ENCODE results near the gene MEIOC. TPM values are rescaled to one million over a fixed set of nuclear protein-coding genes. Genes with fewer than 3 reads are reported as not detected.

Gene MEIOC
- polyA plus RNA-seq, 3 donors = 0.09 to 0.15 TPM; not detected in 1

GRCh38 chr17:44607836-44608690 lies 48.2 kb upstream of the MEIOC start:
- no peaks in the 10 kb centered on the region for H3K79me2 ChIP-seq (ENCODE audit: insufficient read depth, low read length)
- no peak overlapping the region for H3K9ac ChIP-seq (ENCODE audit: insufficient read depth, low read length, poor library complexity, severe bottlenecking)
- Mint-ChIP-seq H3K9me3 (peaks cover 0 to 3% (median 0%) of the 10 kb centered on the region in 7 donors), H3K36me3 (no peaks in the 10 kb centered on the region), H3K27me3 (ENCODE audit: low read depth in 3 of 3) (peaks cover 0 to 3% (median 2%) of the 10 kb centered on the region in 3 donors), H3K4me1 (peaks cover 30% of the 10 kb centered on the region), H3K4me3 (no peak overlapping the region), H3K27ac (no peak overlapping the region)
- no peaks in the 10 kb centered on the region for H3K27me3 ChIP-seq (ENCODE audit: control insufficient read depth in 2 of 2, insufficient read depth in 2 of 2, low read length in 2 of 2)
- intact Hi-C loops (cut with micrococcal nuclease) = no loop called here
- 93% methylated on average over 5 of the region's 10 CpGs for WGBS (ENCODE audit: insufficient coverage)
- no peak for TF ChIP-seq CTCF (IDR thresholded peaks at IDR 0.05)
- no peaks in the 10 kb centered on the region for H4K20me1 ChIP-seq (ENCODE audit: insufficient read depth, low read length)
- peaks cover 25 to 26% of the 10 kb centered on the region in 2 donors for H3K4me1 ChIP-seq (ENCODE audit: control insufficient read depth in 1 of 2, insufficient read depth in 2 of 2, low read length in 2 of 2)
- no peak overlapping the region for H2AFZ ChIP-seq (ENCODE audit: insufficient read depth, low read depth, low read length, poor library complexity, severe bottlenecking)
- H3K9me3 ChIP-seq (replicated peaks in 1 of 2; ENCODE audit: control insufficient read depth in 1 of 2, insufficient read depth in 1 of 2, low read length in 2 of 2) = no peaks in the 10 kb centered on the region
- no peaks in the 10 kb centered on the region for H3K36me3 ChIP-seq (replicated peaks in 1 of 2; ENCODE audit: control insufficient read depth in 1 of 2, insufficient read depth in 2 of 2, low read length in 2 of 2)
- no peak overlapping the region for H3K4me2 ChIP-seq (replicated peaks; ENCODE audit: extremely low read depth, low read length, poor library complexity, severe bottlenecking)
- no peak overlapping the region for H3K27ac ChIP-seq (ENCODE audit: low read depth in 1 of 2, low read length in 2 of 2)
- H3K4me3 ChIP-seq (replicated peaks in 1 of 3; ENCODE audit: low read depth in 2 of 3, low read length in 3 of 3) = no peak overlapping the region
- DNase-seq = no peak

GRCh38 chr17:44608727-44609435 lies 47.4 kb upstream of the MEIOC start:
- no peaks in the 10 kb centered on the region for H4K20me1 ChIP-seq (ENCODE audit: insufficient read depth, low read length)
- H3K4me3 Mint-ChIP-seq = no peak overlapping the region
- WGBS (ENCODE audit: insufficient coverage) = 98% methylated on average over 5 of the region's 6 CpGs
- intact Hi-C loops (cut with micrococcal nuclease) = no loop called here
- TF ChIP-seq CTCF (IDR thresholded peaks at IDR 0.05) = no peak
- peak overlapping the region in 1 of 7 donors; percentile 85 for H3K27ac Mint-ChIP-seq
- no peak for DNase-seq
- H3K4me1 Mint-ChIP-seq = peaks cover 30% of the 10 kb centered on the region
- no peak overlapping the region for H3K27ac ChIP-seq (ENCODE audit: low read depth in 1 of 2, low read length in 2 of 2)
- H3K9me3 ChIP-seq (replicated peaks in 1 of 2; ENCODE audit: control insufficient read depth in 1 of 2, insufficient read depth in 1 of 2, low read length in 2 of 2) = no peaks in the 10 kb centered on the region
- peaks cover 0 to 3% (median 2%) of the 10 kb centered on the region in 3 donors for H3K27me3 Mint-ChIP-seq (ENCODE audit: low read depth in 3 of 3)
- H3K27me3 ChIP-seq (ENCODE audit: control insufficient read depth in 2 of 2, insufficient read depth in 2 of 2, low read length in 2 of 2) = no peaks in the 10 kb centered on the region
- no peak overlapping the region for H3K4me3 ChIP-seq (replicated peaks in 1 of 3; ENCODE audit: low read depth in 2 of 3, low read length in 3 of 3)
- peak overlapping the region; percentile 21 for H3K9ac ChIP-seq (ENCODE audit: insufficient read depth, low read length, poor library complexity, severe bottlenecking)
- peaks cover 25 to 26% of the 10 kb centered on the region in 2 donors for H3K4me1 ChIP-seq (ENCODE audit: control insufficient read depth in 1 of 2, insufficient read depth in 2 of 2, low read length in 2 of 2)
- H3K79me2 ChIP-seq (ENCODE audit: insufficient read depth, low read length) = no peaks in the 10 kb centered on the region
- H3K36me3 ChIP-seq (replicated peaks in 1 of 2; ENCODE audit: control insufficient read depth in 1 of 2, insufficient read depth in 2 of 2, low read length in 2 of 2) = no peaks in the 10 kb centered on the region
- no peak overlapping the region for H3K4me2 ChIP-seq (replicated peaks; ENCODE audit: extremely low read depth, low read length, poor library complexity, severe bottlenecking)
- peaks cover 0 to 3% (median 0%) of the 10 kb centered on the region in 7 donors for H3K9me3 Mint-ChIP-seq
- no peaks in the 10 kb centered on the region for H3K36me3 Mint-ChIP-seq
- H2AFZ ChIP-seq (ENCODE audit: insufficient read depth, low read depth, low read length, poor library complexity, severe bottlenecking) = peak overlapping the region; percentile 53
